Measurements from ENCODE around the gene NCAM2.

NCAM2 gene

GRCh38 chr21:21179619-21180298, 181.6 kb downstream of the NCAM2 start:
- H3K4me2 ChIP-seq (ENCODE audit: low read length): no peak overlapping the region
- TF ChIP-seq EZH2 (IDR thresholded peaks at IDR 0.05; ENCODE audit: borderline replicate concordance, low read length) (no peak), CTCF (IDR thresholded peaks at IDR 0.05; ENCODE audit: low read length) (no peak)

GRCh38 chr21:21182401-21183010, 184.3 kb downstream of the NCAM2 start:
- no peak overlapping the region for H3K4me2 ChIP-seq (ENCODE audit: low read length)
- H3K27me3 ChIP-seq (ENCODE audit: insufficient read depth, low read length): no peaks in the 10 kb centered on the region
- no peak for TF ChIP-seq EZH2 (IDR thresholded peaks at IDR 0.05; ENCODE audit: borderline replicate concordance, low read length)
- TF ChIP-seq CTCF (IDR thresholded peaks at IDR 0.05; ENCODE audit: low read length): no peak
- no peaks in the 10 kb centered on the region for H4K20me1 ChIP-seq (ENCODE audit: insufficient read depth, low read length)
- no peak overlapping the region for H3K27ac ChIP-seq (ENCODE audit: low read depth, low read length, poor library complexity, severe bottlenecking)
- no peak overlapping the region for H3K9ac ChIP-seq (ENCODE audit: low read length)
- H3K36me3 ChIP-seq (ENCODE audit: insufficient read depth, low read length): no peaks in the 10 kb centered on the region
- H3K9me2 ChIP-seq (ENCODE audit: low read depth, low read length): no peaks in the 10 kb centered on the region
- H3K4me3 ChIP-seq (ENCODE audit: low read depth, low read length, poor library complexity, severe bottlenecking): no peak overlapping the region
- no peaks in the 10 kb centered on the region for H3K9me3 ChIP-seq (ENCODE audit: low read length)
- H3K4me1 ChIP-seq (ENCODE audit: insufficient read depth, low read length, severe bottlenecking): no peaks in the 10 kb centered on the region
- H3K79me2 ChIP-seq (ENCODE audit: insufficient read depth, low read length): no peaks in the 10 kb centered on the region
- no peak overlapping the region for H2AFZ ChIP-seq (ENCODE audit: low read length)
- no peaks in the 10 kb centered on the region for H3F3A ChIP-seq (ENCODE audit: insufficient read depth, low read length)

More at GRCh38 chr21:21179619-21180298, 181.6 kb downstream of the NCAM2 start:
- Histone ChIP-seq H3F3A (ENCODE audit: insufficient read depth, low read length) (no peaks in the 10 kb centered on the region), H3K79me2 (ENCODE audit: insufficient read depth, low read length) (no peaks in the 10 kb centered on the region), H2AFZ (ENCODE audit: low read length) (no peak overlapping the region), H3K9ac (ENCODE audit: low read length) (no peak overlapping the region), H3K36me3 (ENCODE audit: insufficient read depth, low read length) (no peaks in the 10 kb centered on the region), H3K4me3 (ENCODE audit: low read depth, low read length, poor library complexity, severe bottlenecking) (no peak overlapping the region), H3K27me3 (ENCODE audit: insufficient read depth, low read length) (no peaks in the 10 kb centered on the region), H4K20me1 (ENCODE audit: insufficient read depth, low read length) (no peaks in the 10 kb centered on the region), H3K9me3 (ENCODE audit: low read length) (no peaks in the 10 kb centered on the region), H3K9me2 (ENCODE audit: low read depth, low read length) (no peaks in the 10 kb centered on the region), H3K27ac (ENCODE audit: low read depth, low read length, poor library complexity, severe bottlenecking) (no peak overlapping the region), H3K4me1 (ENCODE audit: insufficient read depth, low read length, severe bottlenecking) (no peaks in the 10 kb centered on the region)

GRCh38 chr21:21183092-21183491, 184.9 kb downstream of the NCAM2 start:
- Histone ChIP-seq H2AFZ (ENCODE audit: low read length) (no peak overlapping the region), H3K9me2 (ENCODE audit: low read depth, low read length) (no peaks in the 10 kb centered on the region), H3K9me3 (ENCODE audit: low read length) (no peaks in the 10 kb centered on the region), H4K20me1 (ENCODE audit: insufficient read depth, low read length) (no peaks in the 10 kb centered on the region), H3K4me1 (ENCODE audit: insufficient read depth, low read length, severe bottlenecking) (no peaks in the 10 kb centered on the region), H3K79me2 (ENCODE audit: insufficient read depth, low read length) (no peaks in the 10 kb centered on the region), H3K27me3 (ENCODE audit: insufficient read depth, low read length) (no peaks in the 10 kb centered on the region), H3K4me2 (ENCODE audit: low read length) (no peak overlapping the region), H3K4me3 (ENCODE audit: low read depth, low read length, poor library complexity, severe bottlenecking) (no peak overlapping the region), H3K9ac (ENCODE audit: low read length) (no peak overlapping the region), H3F3A (ENCODE audit: insufficient read depth, low read length) (no peaks in the 10 kb centered on the region), H3K36me3 (ENCODE audit: insufficient read depth, low read length) (no peaks in the 10 kb centered on the region), H3K27ac (ENCODE audit: low read depth, low read length, poor library complexity, severe bottlenecking) (no peak overlapping the region)
- TF ChIP-seq CTCF (IDR thresholded peaks at IDR 0.05; ENCODE audit: low read length) (no peak), EZH2 (IDR thresholded peaks at IDR 0.05; ENCODE audit: borderline replicate concordance, low read length) (no peak)

Measured in OCI-LY1 (cell line).